Islet precursor cell (in vitro differentiated cells): Measurements from ENCODE around the gene AVPR2.

ENCODE experiments used
- DNase-seq: peaks from one replicate; pipeline ENCODE4 v3.0.0-alpha.2; 2018

AVPR2 gene

DNA sequence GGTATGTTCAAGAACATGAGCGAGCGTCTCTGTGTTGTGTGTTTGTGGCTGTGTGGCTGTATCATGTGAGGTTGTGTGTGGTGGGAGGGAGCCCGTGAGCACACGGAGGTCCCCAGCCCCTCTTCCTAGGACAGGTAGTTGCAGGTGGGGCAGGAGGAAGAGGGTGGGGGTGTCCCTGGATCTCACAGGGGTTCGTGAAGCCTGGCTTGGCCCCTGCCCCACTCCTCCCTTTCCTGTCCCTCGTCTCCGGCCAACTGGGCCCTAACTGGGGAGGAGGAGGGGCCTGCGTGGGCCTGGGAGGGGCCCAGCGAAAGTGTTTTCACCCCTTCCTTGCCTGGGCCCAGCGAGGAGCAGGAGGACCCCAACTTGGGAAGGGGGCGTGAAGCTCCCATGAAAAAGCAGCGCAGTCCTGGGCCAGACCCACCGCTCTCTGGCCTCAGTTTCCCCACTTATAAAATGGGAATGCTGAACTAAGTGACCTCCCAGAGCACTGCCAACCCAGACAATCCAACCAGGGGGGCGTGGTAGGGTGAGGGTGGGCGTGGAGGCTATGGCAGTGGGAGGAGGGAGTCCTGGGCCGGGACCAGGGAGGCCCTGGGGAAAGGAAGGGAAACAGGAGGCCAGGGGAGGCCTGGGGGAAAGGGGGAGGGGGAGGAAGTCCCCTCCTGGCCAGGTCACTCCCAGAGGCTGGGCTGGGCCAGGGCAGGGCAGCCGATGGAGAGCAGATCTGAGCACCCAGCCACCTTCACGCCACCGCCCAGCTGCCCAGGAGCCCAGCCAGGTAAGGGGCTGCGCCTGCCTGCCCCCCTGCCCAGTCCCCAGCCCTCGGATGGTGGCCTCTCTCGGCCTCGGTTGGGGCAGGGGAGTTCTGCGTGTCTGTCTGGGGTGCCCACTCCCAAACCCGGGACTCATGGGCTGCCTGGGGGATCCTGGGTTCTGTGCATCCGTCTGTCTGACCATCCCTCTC lies at the start of gene AVPR2:
Gene AVPR2, plus strand, starts transcription at position 683 of the 967 bp plus-strand sequence. CDS start 473 bp downstream, outside the sequence.
- DNase-seq = no peak

DNA sequence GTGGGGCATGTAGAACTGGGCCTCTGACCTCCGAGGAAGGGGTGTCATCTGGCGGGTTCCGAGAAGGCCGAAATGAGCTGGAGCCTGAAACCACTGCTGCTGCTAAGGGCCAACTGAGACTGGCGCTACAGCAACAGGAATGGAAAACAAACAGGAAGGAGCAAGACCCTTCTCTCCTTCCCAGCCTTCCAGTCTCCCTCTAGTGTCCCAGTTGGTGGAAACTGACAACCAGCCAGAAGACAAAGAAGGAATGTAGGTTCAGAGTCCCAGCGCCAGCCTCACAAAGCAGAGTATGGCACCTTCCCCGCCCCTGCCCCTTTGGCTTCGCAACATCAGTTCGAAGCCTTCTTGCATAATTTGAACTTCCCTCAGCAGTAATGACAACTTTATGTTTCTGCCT lies 49.8 kb upstream of the AVPR2 start:
- no peak for DNase-seq

DNA sequence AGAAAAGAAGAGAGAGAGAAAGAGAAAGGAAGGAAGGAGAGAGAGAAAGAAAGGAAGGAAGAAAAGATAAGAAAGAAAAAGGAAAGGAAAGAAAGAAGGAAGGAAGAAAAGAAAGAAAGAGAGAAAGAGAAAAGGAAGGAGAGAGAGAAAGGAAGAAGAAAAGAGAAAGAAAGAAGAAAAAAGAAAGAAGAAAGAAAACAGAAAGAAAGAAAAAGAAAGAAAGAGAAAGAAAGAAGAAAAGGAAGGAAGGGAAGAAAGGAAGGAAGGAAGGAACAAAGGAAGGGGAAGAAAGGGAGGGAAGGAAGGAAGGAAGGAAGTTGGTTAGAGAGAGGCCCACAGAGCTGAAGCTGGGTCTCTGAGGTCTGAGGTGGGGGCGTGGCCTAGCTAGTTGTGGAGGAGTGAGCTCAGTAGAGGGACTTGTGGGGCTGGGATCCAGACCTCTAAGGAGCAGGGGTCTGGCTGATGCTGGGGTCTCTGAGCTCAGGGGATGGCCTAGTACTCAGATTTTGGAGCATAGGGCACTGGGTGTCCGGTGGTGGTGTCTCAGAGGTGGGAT lies 47.0 kb upstream of the AVPR2 start:
- DNase-seq = no peak

DNA sequence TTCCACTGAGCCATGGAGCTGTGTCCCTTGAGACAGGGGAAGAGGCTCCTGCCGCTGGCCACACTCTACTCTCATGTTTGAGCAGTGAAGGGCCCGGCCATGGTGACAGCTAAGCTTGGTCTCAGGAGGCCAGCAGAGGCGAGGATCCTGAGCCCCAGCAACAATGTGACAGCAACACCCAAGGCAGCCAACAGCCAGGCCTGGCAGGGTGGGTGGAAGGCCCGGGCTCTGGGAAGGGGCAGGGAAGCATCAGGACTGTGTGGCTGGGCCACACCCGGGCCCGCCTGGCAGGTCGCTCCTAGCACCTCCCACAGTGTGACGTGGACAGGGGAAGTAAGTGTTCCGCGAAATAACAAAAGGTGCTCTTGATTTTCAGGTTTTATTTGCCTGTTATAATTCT lies 43.3 kb upstream of the AVPR2 start:
- DNase-seq = no peak

- DNase-seq = no peak
These were observed 42.7 kb upstream of the AVPR2 start for GRCh38 chrX:153861733-153862310.

GRCh38 chrX:153862369-153863250 lies 41.9 kb upstream of the AVPR2 start:
- no peak for DNase-seq

DNA sequence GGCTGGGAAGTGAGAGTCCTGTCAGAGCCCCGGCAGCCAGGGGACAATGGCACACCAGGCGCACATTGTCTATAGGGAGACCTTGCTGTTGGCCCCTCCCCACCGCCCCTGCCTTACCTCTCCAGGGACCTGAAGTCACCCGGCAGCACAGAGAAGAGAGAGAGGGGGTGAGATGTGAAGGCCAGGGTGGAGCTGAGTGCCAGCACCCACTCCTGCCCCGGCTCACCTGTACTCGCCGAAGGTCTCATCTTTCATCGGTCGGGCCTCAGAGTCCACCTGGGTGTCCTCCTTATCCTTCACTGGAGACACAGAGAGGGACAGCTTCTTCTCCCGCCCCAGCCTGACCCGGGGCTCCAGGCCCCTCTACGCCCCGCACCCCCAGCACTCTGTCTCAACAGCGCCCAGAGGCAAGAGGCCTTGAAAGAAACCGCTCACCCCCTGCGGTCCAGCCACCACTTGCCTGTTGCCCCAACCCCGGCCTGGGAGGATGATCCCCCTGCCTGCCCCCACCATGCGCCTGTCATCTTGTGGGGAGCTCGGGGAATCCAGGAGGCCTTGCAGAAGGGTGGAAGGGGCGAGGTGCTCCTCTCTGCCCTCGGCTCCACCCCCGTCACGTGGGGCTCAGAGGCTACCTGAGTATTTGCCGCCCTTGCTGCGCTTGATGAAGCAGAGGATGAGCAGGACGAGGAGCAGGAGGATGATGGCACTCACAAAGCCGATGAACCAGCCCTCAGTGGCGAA lies 41.1 kb upstream of the AVPR2 start:
- no peak for DNase-seq

GRCh38 chrX:153864101-153864500 lies 40.4 kb upstream of the AVPR2 start:
- DNase-seq = no peak

DNA sequence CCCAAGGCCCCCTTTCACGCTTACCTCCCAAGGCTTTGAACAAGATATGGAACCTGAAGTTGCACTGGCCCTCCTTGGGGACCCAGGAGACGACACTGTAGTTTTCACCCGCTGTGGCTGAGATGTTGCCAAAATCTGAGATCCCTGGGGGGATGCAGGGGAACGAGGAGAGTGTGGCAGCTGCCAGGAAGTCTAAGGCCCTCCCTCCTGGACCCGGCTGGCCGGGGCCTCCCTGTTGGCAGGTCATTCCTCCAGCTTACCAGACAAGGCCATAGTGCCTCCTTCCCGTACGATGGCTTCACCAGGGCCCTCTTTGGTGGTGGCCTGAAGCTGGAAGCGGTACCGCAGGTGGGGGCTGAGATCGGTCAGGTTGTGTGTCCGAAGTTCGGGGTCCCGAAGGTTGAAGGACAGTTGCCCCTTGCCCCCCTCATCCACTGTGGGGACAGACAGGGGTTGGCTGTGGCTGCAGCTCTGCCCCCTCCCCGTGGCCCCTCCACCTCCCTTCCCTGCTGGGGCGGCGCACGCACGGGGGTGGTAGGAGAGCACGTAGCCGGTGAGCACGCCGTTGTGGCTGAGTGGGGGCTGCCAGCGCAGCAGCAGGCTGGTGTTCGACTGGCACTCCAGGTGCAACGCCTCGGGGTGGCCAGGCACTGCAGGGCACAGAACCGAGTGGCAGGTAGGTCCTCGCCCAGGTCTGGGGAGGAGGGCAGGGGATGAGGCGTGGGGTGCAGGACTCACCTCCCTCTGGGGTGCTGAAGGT lies 39.7 kb upstream of the AVPR2 start:
- DNase-seq = no peak

DNA sequence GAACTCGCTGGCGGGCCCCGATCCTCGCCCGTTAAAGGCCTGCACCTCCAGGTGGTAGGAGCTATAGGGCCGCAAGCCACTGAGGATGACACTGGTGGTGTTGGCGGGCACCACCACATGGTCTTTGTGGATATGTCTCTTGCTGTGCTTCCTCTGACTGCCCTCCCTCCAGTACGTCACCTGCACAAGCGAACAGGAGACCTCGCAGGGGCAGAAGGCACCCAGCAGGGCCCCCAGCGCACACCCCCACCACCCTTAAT lies 39.2 kb upstream of the AVPR2 start:
- no peak for DNase-seq

DNA sequence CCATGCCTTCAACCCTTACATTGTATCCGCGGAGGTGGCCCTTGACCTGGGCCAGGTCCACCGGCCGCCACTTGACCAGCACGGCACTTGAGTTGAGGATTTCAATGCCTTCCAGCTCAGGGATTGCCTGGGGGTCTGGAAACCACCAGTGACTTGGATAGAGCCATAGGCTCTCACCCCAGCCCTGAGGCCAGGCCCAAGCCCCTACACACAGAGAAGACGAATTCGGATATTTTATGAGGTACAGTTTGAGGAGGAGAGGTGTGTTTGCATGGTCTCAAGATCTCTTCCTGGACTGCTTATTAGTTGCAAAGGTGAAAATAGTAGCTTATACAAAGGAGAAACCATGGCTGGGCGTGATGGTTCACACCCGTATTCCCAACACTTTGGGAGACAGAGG lies 38.8 kb upstream of the AVPR2 start:
- no peak for DNase-seq

- DNase-seq = no peak
These were observed 38.0 kb upstream of the AVPR2 start for GRCh38 chrX:153866302-153867019.

DNA sequence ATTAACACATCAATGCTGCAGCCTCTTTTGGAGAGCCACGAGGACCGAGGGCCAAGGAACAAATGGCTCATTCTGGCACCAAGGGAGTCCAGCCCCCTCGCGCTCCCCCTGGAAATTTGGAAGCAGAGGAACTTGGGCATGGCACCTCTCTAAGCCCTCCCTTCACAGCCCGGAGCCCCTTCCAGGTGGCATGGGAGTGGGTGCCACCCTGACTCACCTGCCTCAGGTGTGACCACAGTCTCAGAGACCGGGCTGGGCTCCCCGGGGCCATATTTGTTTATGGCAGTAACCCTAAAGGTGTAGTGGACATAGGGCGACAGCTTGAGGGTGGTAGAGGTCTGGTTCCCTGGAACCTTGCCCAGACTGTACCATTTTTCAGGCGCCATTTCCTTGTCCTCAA lies 37.3 kb upstream of the AVPR2 start:
- no peak for DNase-seq

DNA sequence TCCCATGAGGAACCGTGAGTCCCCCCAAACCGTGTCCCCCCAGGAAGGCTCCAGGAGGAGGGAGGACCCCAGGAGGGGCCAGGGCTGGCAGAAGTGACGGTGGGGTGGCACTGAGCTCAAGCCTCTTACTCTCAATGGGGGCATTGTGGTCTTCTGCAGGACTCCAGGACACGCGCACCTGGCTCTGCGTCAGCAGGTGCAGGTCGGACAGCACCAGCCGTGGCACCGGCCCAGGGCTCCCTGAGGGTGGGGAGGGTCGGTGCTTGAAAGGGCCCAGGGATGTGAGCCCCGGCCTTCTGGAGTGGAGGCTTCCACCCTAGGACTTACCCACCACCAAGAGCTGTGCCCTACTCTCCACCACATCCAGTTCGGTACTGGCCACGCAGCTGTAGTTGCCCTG lies 36.8 kb upstream of the AVPR2 start:
- DNase-seq = no peak

DNA sequence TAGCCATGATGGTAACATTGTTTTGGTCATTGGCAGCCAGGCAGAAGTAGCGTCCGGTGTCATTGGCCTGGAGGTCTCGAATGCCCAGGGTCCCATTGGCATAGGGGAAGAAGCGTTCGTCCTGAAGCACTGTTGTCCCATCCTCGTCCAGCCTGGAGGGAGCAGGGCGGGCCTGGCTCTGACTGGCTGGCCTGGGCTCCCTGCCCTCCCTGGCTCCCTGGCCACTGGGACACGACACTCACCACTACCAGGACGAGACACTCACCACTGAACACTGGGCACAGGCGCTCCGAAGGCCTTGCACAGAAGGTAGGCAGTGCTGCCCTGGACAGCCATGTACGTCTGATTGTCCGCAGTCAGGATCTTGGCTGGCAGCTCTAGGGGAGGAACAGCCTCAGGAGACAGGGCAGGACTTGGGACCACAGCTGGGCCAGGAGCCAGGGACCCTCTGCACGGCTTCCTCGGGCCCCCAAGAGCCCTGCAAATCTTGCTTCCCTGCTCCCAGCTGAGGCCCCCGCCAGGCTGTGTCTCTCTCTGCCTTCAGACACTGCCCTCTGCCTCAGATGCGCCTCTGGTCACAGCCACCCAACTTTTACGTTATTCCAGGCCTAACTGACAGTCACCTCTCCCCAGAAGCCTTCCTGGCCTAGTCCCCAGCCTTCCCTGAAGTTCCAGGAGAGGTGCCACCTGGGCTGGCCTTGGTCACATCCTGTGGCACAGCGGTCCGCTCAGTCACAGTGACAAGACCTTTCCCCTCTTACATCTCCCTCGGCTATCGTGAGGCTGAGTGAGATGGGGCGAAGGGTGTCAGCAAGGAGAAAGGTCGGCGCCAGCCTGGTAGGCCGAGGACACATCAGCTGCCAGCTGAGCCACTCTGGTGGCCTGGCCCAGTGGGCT lies 35.6 kb upstream of the AVPR2 start:
- no peak for DNase-seq

DNA sequence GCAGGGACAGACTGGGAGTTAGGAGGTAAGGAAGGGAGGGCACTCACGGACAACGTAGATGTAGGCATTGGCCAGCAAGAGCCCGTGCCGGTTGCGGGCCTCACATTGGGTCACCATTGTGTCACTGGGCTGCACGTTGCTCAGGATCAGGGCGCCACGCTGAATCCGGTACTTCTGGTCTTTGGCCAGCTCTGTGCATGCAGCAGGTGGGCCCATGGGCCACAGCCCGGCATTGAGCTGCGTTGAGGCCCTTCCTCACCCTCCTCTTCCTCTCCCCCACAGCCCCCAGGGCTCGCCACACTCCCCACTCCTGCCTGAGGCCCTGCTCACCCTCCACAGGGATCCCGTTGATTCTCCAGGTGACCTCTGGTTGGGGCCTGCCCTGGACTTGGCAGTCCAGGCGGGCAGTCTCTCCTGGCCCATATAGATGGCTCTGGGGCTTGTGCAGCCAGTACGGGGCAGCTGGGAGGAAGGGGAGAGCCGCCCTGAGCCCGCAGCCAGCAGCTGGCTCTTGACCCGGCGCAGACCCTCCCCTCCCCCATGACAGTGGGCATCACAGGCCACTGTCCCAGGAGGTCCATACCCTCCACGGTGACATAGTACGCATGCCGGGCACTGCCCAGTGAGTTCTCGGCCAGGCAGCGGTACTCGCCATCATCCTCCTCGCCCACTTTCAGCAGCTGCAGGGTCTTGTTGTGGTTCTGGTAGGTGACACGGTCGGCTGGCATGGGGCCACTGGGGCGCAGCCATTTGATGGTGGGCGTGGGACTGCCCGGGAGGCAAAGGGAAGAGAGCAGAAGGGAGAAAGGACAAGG lies 34.8 kb upstream of the AVPR2 start:
- no peak for DNase-seq

DNA sequence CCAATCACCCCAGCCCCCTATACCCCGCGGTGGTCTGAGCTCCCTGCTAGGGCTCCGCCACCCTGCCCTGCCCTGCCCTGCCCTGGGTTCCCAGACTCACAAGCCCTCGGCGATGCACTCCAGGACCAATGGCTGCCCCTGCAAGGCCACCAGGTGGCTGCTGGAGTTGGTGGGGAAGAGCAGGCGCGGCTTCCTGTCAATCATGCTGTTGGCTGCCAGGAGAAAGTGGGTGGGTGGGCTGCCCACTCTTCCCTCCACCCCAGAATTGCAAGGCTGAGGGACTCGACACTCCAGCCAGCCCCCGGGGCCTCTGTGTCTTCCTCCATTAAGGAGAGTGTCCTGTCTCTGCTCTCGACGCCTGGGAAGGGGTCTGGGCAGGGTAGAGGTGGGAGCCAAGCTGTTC lies 34.2 kb upstream of the AVPR2 start:
- DNase-seq = no peak

DNA sequence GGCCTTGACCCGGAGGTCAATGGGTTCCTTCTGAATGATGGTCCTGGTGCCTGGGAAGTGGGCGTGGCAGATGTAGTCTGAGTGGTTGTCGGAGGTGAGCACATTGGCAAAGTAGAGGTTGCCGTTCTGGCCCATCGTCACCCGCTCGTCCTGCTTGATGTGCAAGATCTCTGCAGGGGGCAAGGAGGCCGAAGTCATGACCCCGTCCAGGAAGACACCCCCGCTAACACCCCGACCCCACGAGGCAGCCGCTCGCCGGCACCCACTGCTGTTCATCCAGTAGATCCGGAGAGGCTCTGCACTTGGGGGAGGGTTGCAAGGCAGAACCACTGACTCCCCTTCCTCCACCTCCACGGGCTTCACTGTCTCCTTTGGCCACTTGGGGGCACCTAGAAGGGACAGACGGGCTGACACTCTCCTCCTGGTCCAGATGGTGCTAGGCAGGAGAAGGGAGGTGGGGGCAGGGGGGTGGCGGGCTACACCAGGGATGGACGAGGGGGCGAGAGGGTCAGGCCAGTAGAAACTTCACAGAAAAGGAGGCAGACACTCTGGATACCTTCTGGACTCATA lies 33.6 kb upstream of the AVPR2 start:
- no peak for DNase-seq

GRCh38 chrX:153871451-153871850 lies 33.0 kb upstream of the AVPR2 start:
- DNase-seq = no peak
